ENCODE measurements around the gene LRFN5. TPM values are rescaled to one million over a fixed set of nuclear protein-coding genes. Genes with fewer than 3 reads are reported as not detected.

The LRFN5 gene
- polyA plus RNA-seq, 3 donors, result not detected

DNA sequence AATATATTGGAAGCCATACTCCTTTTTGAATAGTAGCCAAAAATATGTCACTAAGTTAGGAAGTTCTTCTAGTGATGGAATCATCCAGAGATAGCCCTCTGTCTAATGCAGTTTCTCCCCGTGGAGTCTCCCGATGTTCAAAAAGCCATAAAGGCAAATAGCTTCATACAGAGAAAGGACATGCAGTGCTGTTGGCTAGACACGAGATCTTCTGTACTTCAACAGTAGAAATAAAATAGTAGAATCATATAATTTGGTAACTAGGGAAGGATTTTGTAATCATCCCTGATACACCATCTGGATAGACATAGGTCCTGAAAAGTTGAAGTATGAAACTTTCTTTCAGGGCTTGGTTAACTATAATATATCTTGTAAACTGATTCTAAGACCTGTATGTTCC, 27.6 kb downstream of the LRFN5 start:
- no peak overlapping the region for H3K27ac Mint-ChIP-seq
- no peak overlapping the region for H2AFZ ChIP-seq (ENCODE audit: insufficient read depth, low read depth, low read length, poor library complexity, severe bottlenecking)
- no peaks in the 10 kb centered on the region for H3K27me3 ChIP-seq (ENCODE audit: control insufficient read depth in 2 of 2, insufficient read depth in 2 of 2, low read length in 2 of 2)
- H4K20me1 ChIP-seq (ENCODE audit: insufficient read depth, low read length), result no peaks in the 10 kb centered on the region
- intact Hi-C loops (cut with micrococcal nuclease), result no loop called here
- no peaks in the 10 kb centered on the region for H3K36me3 ChIP-seq (replicated peaks in 1 of 2; ENCODE audit: control insufficient read depth in 1 of 2, insufficient read depth in 2 of 2, low read length in 2 of 2)
- no peak overlapping the region for H3K27ac ChIP-seq (ENCODE audit: low read depth in 1 of 2, low read length in 2 of 2)
- no peak overlapping the region for H3K4me3 Mint-ChIP-seq
- H3K79me2 ChIP-seq (ENCODE audit: insufficient read depth, low read length), result no peaks in the 10 kb centered on the region
- no peak overlapping the region for H3K9ac ChIP-seq (ENCODE audit: insufficient read depth, low read length, poor library complexity, severe bottlenecking)
- H3K4me3 ChIP-seq (replicated peaks in 1 of 3; ENCODE audit: low read depth in 2 of 3, low read length in 3 of 3), result no peak overlapping the region
- H3K36me3 Mint-ChIP-seq, result no peaks in the 10 kb centered on the region
- no peak for DNase-seq
- peaks cover 0 to 1% (median 0%) of the 10 kb centered on the region in 7 donors for H3K9me3 Mint-ChIP-seq
- TF ChIP-seq, protein P1, sequence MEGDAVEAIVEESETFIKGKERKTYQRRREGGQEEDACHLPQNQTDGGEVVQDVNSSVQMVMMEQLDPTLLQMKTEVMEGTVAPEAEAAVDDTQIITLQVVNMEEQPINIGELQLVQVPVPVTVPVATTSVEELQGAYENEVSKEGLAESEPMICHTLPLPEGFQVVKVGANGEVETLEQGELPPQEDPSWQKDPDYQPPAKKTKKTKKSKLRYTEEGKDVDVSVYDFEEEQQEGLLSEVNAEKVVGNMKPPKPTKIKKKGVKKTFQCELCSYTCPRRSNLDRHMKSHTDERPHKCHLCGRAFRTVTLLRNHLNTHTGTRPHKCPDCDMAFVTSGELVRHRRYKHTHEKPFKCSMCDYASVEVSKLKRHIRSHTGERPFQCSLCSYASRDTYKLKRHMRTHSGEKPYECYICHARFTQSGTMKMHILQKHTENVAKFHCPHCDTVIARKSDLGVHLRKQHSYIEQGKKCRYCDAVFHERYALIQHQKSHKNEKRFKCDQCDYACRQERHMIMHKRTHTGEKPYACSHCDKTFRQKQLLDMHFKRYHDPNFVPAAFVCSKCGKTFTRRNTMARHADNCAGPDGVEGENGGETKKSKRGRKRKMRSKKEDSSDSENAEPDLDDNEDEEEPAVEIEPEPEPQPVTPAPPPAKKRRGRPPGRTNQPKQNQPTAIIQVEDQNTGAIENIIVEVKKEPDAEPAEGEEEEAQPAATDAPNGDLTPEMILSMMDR (IDR thresholded peaks at IDR 0.05), result no peak
- H3K4me1 ChIP-seq (ENCODE audit: control insufficient read depth in 1 of 2, insufficient read depth in 2 of 2, low read length in 2 of 2), result no peaks in the 10 kb centered on the region
- no peaks in the 10 kb centered on the region for H3K4me1 Mint-ChIP-seq
- H3K4me2 ChIP-seq (replicated peaks; ENCODE audit: extremely low read depth, low read length, poor library complexity, severe bottlenecking), result no peak overlapping the region
- H3K9me3 ChIP-seq (replicated peaks in 1 of 2; ENCODE audit: control insufficient read depth in 1 of 2, insufficient read depth in 1 of 2, low read length in 2 of 2), result no peaks in the 10 kb centered on the region
- no peaks in the 10 kb centered on the region for H3K27me3 Mint-ChIP-seq (ENCODE audit: low read depth in 3 of 3)
- WGBS (ENCODE audit: insufficient coverage), result no CpG with 5 or more reads among the region's 3 CpGs

DNA sequence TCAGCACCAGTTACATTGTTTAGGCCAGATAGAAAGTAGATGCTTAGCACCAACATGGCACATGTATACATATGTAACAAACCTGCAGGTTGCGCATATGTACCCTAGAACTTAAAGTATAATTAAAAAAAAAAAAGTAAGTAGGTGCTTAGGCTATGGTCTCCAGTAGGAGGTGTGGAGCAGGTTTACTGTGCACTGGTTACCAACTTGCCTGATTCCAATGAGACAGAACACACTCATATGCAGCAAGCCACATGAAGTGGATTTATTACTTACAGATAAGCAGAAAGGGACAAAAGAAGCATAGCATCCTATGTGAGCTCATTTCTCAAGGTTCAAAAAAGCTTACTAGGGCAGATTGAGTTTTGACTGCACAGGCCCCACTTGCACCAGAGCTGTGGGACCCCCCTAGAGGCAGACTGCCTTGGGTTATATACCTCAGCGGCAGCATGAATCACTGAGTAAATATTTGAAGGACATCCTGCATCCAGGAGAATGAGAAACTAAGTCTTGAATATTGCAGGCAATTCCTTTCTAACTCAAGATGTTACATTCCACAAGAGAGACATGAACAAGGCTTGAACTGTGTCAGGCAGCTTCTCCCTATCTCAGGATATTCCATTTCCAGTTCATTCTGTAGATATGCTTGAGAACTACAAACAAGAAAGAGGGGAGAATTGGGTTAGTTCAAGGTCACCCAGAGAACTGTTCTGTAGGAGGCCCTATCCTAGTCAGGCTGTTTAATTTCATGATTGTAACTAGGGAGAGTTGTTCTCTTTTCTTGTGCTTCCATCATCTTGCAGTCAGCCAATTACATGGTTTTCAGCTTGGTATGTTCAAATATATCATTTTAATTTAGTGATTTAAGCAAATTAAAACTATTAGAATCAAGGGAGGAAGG, 30.1 kb downstream of the LRFN5 start:
- no peak overlapping the region for H3K9ac ChIP-seq (ENCODE audit: insufficient read depth, low read length, poor library complexity, severe bottlenecking)
- no peaks in the 10 kb centered on the region for H3K36me3 ChIP-seq (replicated peaks in 1 of 2; ENCODE audit: control insufficient read depth in 1 of 2, insufficient read depth in 2 of 2, low read length in 2 of 2)
- no peak overlapping the region for H3K4me3 ChIP-seq (replicated peaks in 1 of 3; ENCODE audit: low read depth in 2 of 3, low read length in 3 of 3)
- H3K4me2 ChIP-seq (replicated peaks; ENCODE audit: extremely low read depth, low read length, poor library complexity, severe bottlenecking), result no peak overlapping the region
- DNase-seq, result no peak
- Mint-ChIP-seq H3K4me1 (no peaks in the 10 kb centered on the region), H3K27me3 (ENCODE audit: low read depth in 3 of 3) (no peaks in the 10 kb centered on the region), H3K9me3 (peaks cover 0 to 1% (median 0%) of the 10 kb centered on the region in 7 donors), H3K36me3 (no peaks in the 10 kb centered on the region), H3K4me3 (no peak overlapping the region), H3K27ac (no peak overlapping the region)
- intact Hi-C loops (cut with micrococcal nuclease), result no loop called here
- H2AFZ ChIP-seq (ENCODE audit: insufficient read depth, low read depth, low read length, poor library complexity, severe bottlenecking), result no peak overlapping the region
- no peak overlapping the region for H3K27ac ChIP-seq (ENCODE audit: low read depth in 1 of 2, low read length in 2 of 2)
- WGBS (ENCODE audit: insufficient coverage), result no CpG with 5 or more reads among the region's 2 CpGs
- no peaks in the 10 kb centered on the region for H3K27me3 ChIP-seq (ENCODE audit: control insufficient read depth in 2 of 2, insufficient read depth in 2 of 2, low read length in 2 of 2)
- TF ChIP-seq, protein P1 (IDR thresholded peaks at IDR 0.05), result no peak
- H4K20me1 ChIP-seq (ENCODE audit: insufficient read depth, low read length), result no peaks in the 10 kb centered on the region
- H3K79me2 ChIP-seq (ENCODE audit: insufficient read depth, low read length), result no peaks in the 10 kb centered on the region
- H3K4me1 ChIP-seq (ENCODE audit: control insufficient read depth in 1 of 2, insufficient read depth in 2 of 2, low read length in 2 of 2), result no peaks in the 10 kb centered on the region
- no peaks in the 10 kb centered on the region for H3K9me3 ChIP-seq (replicated peaks in 1 of 2; ENCODE audit: control insufficient read depth in 1 of 2, insufficient read depth in 1 of 2, low read length in 2 of 2)
